ENCODE results near the gene GASK1B. TPM values are rescaled to one million over a fixed set of nuclear protein-coding genes. Genes with fewer than 3 reads are reported as not detected.

Gene GASK1B
- total and polyA plus RNA-seq, 2 of the 13 experiments (the other 11 are each of a cell fraction or from before 2014, with no cell fraction given): 29.1 to 40.4 TPM

GRCh38 chr4:158209825-158210807 lies 37.3 kb upstream of the GASK1B start, which contains the start of gene TMEM144 (continued):
- no peak for TF ChIP-seq GTF3A (CRISPR knock-in tag; conservative IDR thresholded peaks at IDR 0.05)
- no peak for TF ChIP-seq SATB2 (CRISPR knock-in tag; IDR thresholded peaks at IDR 0.05)
- TF ChIP-seq ELF1 (CRISPR knock-in tag; IDR thresholded peaks at IDR 0.05): peak; percentile 28; the same call in 1 of the 2 replicates
- no peak for TF ChIP-seq ZBTB39 (CRISPR knock-in tag; IDR thresholded peaks at IDR 0.05)
- no peak for TF ChIP-seq ZNF354B (CRISPR knock-in tag; IDR thresholded peaks at IDR 0.05)
- TF ChIP-seq HIC2 (CRISPR knock-in tag; IDR thresholded peaks at IDR 0.05; ENCODE audit: low read depth): no peak
- no peak for TF ChIP-seq SP2 (CRISPR knock-in tag; IDR thresholded peaks at IDR 0.05)
- no peak for TF ChIP-seq ZNF513 (CRISPR knock-in tag; conservative IDR thresholded peaks at IDR 0.05)
- TF ChIP-seq KAT2B (IDR thresholded peaks at IDR 0.05; ENCODE audit: borderline replicate concordance, low read depth, low read length): no peak
- no peak for TF ChIP-seq PHB2 (IDR thresholded peaks at IDR 0.05; ENCODE audit: partially characterized antibody)
- no peak for TF ChIP-seq CSRNP1 (CRISPR knock-in tag; IDR thresholded peaks at IDR 0.05)
- no peak for TF ChIP-seq ZSCAN29 (CRISPR knock-in tag; conservative IDR thresholded peaks at IDR 0.05)
- no peak for TF ChIP-seq ARHGAP35 (CRISPR knock-in tag; IDR thresholded peaks at IDR 0.05; ENCODE audit: borderline replicate concordance)
- TF ChIP-seq DPF2 (CRISPR knock-in tag; IDR thresholded peaks at IDR 0.05; ENCODE audit: borderline replicate concordance, low read depth): no peak
- peak; percentile 86 for TF ChIP-seq POGZ (CRISPR knock-in tag; IDR thresholded peaks at IDR 0.05)
- no peak for TF ChIP-seq ZNF256 (CRISPR knock-in tag; conservative IDR thresholded peaks at IDR 0.05)
- TF ChIP-seq MATR3 (CRISPR knock-in tag; IDR thresholded peaks at IDR 0.05): no peak
